ENCODE measurements around the gene AGBL4. TPM values are rescaled to one million over a fixed set of nuclear protein-coding genes. Genes with fewer than 3 reads are reported as not detected.
A peak's percentile ranks its signal among the peaks of the same experiment; 100 is the strongest.

The AGBL4 gene
- polyA plus RNA-seq, 1 donor (not counting 4 experiments of a cell fraction or from before 2014, with no cell fraction given), result not detected

GRCh38 chr1:48673332-48674105, 1350.2 kb downstream of the AGBL4 start:
- Histone ChIP-seq H2AFZ (ENCODE audit: control insufficient read depth, low read length) (no peak overlapping the region), H3K79me2 (ENCODE audit: control insufficient read depth, insufficient read depth, low read length) (no peaks in the 10 kb centered on the region), H3K27me3 (ENCODE audit: control insufficient read depth, extremely low read depth, insufficient read depth, low read length) (peaks cover 2% of the 10 kb centered on the region), H3K4me2 (ENCODE audit: control insufficient read depth, extremely low read depth, insufficient read depth, low read depth, low read length) (no peak overlapping the region), H3K9me3 (ENCODE audit: control insufficient read depth, low read depth, low read length) (no peaks in the 10 kb centered on the region), H4K20me1 (ENCODE audit: control insufficient read depth, extremely low read depth, insufficient read depth, low read length) (no peaks in the 10 kb centered on the region), H3K27ac (ENCODE audit: control insufficient read depth, insufficient read depth, low read length) (no peak overlapping the region), H3K4me3 (ENCODE audit: control insufficient read depth in 2 of 3, extremely low read depth in 1 of 3, insufficient read depth in 2 of 3, low read depth in 1 of 3, low read length in 3 of 3) (no peak overlapping the region), H3K9ac (ENCODE audit: control insufficient read depth, extremely low read depth, insufficient read depth, low read length) (no peak overlapping the region), H3K9me1 (ENCODE audit: control insufficient read depth, extremely low read depth, insufficient read depth, low read length) (no peaks in the 10 kb centered on the region), H3K36me3 (ENCODE audit: control insufficient read depth in 2 of 2, extremely low read depth in 1 of 2, insufficient read depth in 2 of 2, low read length in 2 of 2) (no peaks in the 10 kb centered on the region), H3K4me1 (ENCODE audit: control insufficient read depth, extremely low read depth, insufficient read depth, low read length) (peaks cover 9% of the 10 kb centered on the region)
- no peak for DNase-seq (ENCODE audit: low read depth, low spot score)
- no peak for FAIRE-seq
- TF ChIP-seq, protein P1, sequence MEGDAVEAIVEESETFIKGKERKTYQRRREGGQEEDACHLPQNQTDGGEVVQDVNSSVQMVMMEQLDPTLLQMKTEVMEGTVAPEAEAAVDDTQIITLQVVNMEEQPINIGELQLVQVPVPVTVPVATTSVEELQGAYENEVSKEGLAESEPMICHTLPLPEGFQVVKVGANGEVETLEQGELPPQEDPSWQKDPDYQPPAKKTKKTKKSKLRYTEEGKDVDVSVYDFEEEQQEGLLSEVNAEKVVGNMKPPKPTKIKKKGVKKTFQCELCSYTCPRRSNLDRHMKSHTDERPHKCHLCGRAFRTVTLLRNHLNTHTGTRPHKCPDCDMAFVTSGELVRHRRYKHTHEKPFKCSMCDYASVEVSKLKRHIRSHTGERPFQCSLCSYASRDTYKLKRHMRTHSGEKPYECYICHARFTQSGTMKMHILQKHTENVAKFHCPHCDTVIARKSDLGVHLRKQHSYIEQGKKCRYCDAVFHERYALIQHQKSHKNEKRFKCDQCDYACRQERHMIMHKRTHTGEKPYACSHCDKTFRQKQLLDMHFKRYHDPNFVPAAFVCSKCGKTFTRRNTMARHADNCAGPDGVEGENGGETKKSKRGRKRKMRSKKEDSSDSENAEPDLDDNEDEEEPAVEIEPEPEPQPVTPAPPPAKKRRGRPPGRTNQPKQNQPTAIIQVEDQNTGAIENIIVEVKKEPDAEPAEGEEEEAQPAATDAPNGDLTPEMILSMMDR (optimal IDR thresholded peaks at IDR 0.05 in 1 of 3, IDR thresholded peaks at IDR 0.05 in 1 of 3, conservative IDR thresholded peaks at IDR 0.05 in 1 of 3; ENCODE audit: extremely low read depth in 1 of 3, insufficient read depth in 2 of 3, low read length in 3 of 3), result peak; percentile 22 to 42 (median 31)
- no peak for TF ChIP-seq EZH2 (IDR thresholded peaks at IDR 0.05; ENCODE audit: low read length)
- dilution Hi-C loops (cut with MboI; ENCODE audit: extremely low pct_ligation_motif_present, low sequenced_read_pairs), result no loop called here

DNA sequence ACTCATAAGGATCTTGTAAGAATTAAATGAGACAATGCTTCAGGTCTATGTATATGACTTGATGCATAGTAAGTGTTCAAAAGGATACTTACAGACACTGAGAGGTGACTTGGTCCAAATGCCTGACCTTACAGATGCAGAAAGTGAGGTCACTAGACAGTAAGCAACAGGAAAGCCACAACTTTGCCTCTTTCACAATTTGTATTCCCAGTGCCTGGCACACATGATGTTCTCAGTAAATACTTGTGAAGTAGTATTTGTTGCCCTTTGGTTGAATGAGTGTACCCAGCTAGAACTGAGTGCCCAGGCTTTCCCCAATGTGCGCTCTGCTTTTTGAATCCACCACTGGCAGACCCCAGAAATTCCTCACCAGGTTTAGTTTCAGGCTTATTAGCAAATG, 1352.2 kb downstream of the AGBL4 start:
- H3K9ac ChIP-seq (ENCODE audit: control insufficient read depth, extremely low read depth, insufficient read depth, low read length), result no peak overlapping the region
- no peaks in the 10 kb centered on the region for H3K9me3 ChIP-seq (ENCODE audit: control insufficient read depth, low read depth, low read length)
- H3K4me3 ChIP-seq (ENCODE audit: control insufficient read depth in 2 of 3, extremely low read depth in 1 of 3, insufficient read depth in 2 of 3, low read depth in 1 of 3, low read length in 3 of 3), result no peak overlapping the region
- TF ChIP-seq, protein P1 (optimal IDR thresholded peaks at IDR 0.05 in 1 of 3, IDR thresholded peaks at IDR 0.05 in 1 of 3, conservative IDR thresholded peaks at IDR 0.05 in 1 of 3; ENCODE audit: extremely low read depth in 1 of 3, insufficient read depth in 2 of 3, low read length in 3 of 3), result no peak
- DNase-seq (ENCODE audit: low read depth, low spot score) (no peak), FAIRE-seq (no peak)
- no peak overlapping the region for H3K27ac ChIP-seq (ENCODE audit: control insufficient read depth, insufficient read depth, low read length)
- H3K27me3 ChIP-seq (ENCODE audit: control insufficient read depth, extremely low read depth, insufficient read depth, low read length), result peaks cover 2% of the 10 kb centered on the region
- H3K79me2 ChIP-seq (ENCODE audit: control insufficient read depth, insufficient read depth, low read length), result no peaks in the 10 kb centered on the region
- dilution Hi-C loops (cut with MboI; ENCODE audit: extremely low pct_ligation_motif_present, low sequenced_read_pairs), result no loop called here
- peaks cover 9% of the 10 kb centered on the region for H3K4me1 ChIP-seq (ENCODE audit: control insufficient read depth, extremely low read depth, insufficient read depth, low read length)
- no peak overlapping the region for H3K4me2 ChIP-seq (ENCODE audit: control insufficient read depth, extremely low read depth, insufficient read depth, low read depth, low read length)
- H4K20me1 ChIP-seq (ENCODE audit: control insufficient read depth, extremely low read depth, insufficient read depth, low read length), result no peaks in the 10 kb centered on the region
- H3K9me1 ChIP-seq (ENCODE audit: control insufficient read depth, extremely low read depth, insufficient read depth, low read length), result no peaks in the 10 kb centered on the region
- no peaks in the 10 kb centered on the region for H3K36me3 ChIP-seq (ENCODE audit: control insufficient read depth in 2 of 2, extremely low read depth in 1 of 2, insufficient read depth in 2 of 2, low read length in 2 of 2)
- no peak overlapping the region for H2AFZ ChIP-seq (ENCODE audit: control insufficient read depth, low read length)

Data from keratinocyte (primary cell).